ENCODE data around the gene DHRS3.

Gene DHRS3

DNA sequence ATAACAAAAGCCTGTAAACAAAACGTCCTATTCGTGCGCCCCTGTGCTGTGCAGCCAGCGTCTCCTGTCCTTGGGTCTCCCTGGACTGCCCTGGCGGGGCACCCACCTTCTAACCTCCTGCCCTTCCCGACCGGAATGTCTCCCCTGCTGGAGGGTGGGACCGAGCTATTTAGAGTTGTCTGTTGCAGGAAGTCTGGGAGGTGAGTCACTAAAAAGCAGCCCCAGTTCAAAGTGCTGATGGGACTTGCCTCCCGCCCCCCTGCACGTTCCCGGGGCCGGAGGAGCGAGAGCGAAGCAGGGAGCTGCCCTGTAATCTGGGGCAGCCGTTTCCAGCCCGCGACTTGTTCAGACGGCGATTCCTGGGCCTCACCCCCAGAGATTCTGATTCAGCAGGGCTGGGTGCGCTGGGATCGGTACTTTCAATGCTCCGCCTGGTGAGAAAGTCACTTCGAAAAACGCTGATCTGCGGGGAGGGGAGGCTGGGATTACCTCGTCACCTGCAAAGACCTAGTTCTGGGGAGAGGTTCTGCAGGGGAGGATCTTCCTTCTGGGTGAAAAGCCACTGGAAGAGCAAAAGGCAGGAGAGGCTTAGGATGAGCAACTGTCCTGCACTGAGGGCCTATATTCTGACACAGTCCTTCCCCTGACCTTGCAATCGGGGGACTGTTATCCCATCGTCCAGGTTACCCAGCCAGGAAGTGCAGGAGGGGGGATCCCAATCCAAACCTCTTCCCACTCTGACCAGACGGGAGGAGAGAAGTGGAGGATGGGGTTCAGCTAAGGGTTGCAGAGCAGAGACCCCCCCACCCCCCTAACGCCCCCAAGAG is 1.2 kb upstream of the DHRS3 start:
- H3K4me2 ChIP-seq (ENCODE audit: low read length), result peak overlapping the region; percentile 94
- no peaks in the 10 kb centered on the region for H3K9me3 ChIP-seq (ENCODE audit: control insufficient read depth, low read length)
- H3K36me3 ChIP-seq (ENCODE audit: control insufficient read depth, insufficient read depth, low read length), result no peaks in the 10 kb centered on the region
- no peaks in the 10 kb centered on the region for H3K79me2 ChIP-seq
- peak overlapping the region; percentile 88 for H3K4me3 ChIP-seq (ENCODE audit: low read depth, low read length)
- H3K27me3 ChIP-seq (ENCODE audit: control insufficient read depth, insufficient read depth, low read length), result no peaks in the 10 kb centered on the region
- H2AFZ ChIP-seq, result no peak overlapping the region
- H3K9ac ChIP-seq, result no peak overlapping the region
- H3K27ac ChIP-seq, result peak overlapping the region; percentile 93
- TF ChIP-seq, protein P1, sequence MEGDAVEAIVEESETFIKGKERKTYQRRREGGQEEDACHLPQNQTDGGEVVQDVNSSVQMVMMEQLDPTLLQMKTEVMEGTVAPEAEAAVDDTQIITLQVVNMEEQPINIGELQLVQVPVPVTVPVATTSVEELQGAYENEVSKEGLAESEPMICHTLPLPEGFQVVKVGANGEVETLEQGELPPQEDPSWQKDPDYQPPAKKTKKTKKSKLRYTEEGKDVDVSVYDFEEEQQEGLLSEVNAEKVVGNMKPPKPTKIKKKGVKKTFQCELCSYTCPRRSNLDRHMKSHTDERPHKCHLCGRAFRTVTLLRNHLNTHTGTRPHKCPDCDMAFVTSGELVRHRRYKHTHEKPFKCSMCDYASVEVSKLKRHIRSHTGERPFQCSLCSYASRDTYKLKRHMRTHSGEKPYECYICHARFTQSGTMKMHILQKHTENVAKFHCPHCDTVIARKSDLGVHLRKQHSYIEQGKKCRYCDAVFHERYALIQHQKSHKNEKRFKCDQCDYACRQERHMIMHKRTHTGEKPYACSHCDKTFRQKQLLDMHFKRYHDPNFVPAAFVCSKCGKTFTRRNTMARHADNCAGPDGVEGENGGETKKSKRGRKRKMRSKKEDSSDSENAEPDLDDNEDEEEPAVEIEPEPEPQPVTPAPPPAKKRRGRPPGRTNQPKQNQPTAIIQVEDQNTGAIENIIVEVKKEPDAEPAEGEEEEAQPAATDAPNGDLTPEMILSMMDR (IDR thresholded peaks at IDR 0.05), result no peak
- no peaks in the 10 kb centered on the region for H3K4me1 ChIP-seq

GRCh38 chr1:12618661-12618964 is 603 bp upstream of the DHRS3 start:
- no peaks in the 10 kb centered on the region for H3K27me3 ChIP-seq (ENCODE audit: control insufficient read depth, insufficient read depth, low read length)
- H3K27ac ChIP-seq, result peak overlapping the region; percentile 93
- no peaks in the 10 kb centered on the region for H3K9me3 ChIP-seq (ENCODE audit: control insufficient read depth, low read length)
- H3K4me2 ChIP-seq (ENCODE audit: low read length), result peak overlapping the region; percentile 94
- no peak overlapping the region for H3K9ac ChIP-seq
- peak overlapping the region; percentile 88 for H3K4me3 ChIP-seq (ENCODE audit: low read depth, low read length)
- H3K4me1 ChIP-seq, result no peaks in the 10 kb centered on the region
- H3K79me2 ChIP-seq, result no peaks in the 10 kb centered on the region
- H2AFZ ChIP-seq, result peak overlapping the region; percentile 81
- TF ChIP-seq, protein P1 (IDR thresholded peaks at IDR 0.05), result no peak
- H3K36me3 ChIP-seq (ENCODE audit: control insufficient read depth, insufficient read depth, low read length), result no peaks in the 10 kb centered on the region

GRCh38 chr1:12617511-12617900 is 504 bp downstream of the DHRS3 start:
- Histone ChIP-seq H3K4me3 (ENCODE audit: low read depth, low read length) (peak overlapping the region; percentile 88), H2AFZ (peak overlapping the region; percentile 80), H3K27ac (peak overlapping the region; percentile 93), H3K79me2 (no peaks in the 10 kb centered on the region), H3K27me3 (ENCODE audit: control insufficient read depth, insufficient read depth, low read length) (no peaks in the 10 kb centered on the region), H3K36me3 (ENCODE audit: control insufficient read depth, insufficient read depth, low read length) (no peaks in the 10 kb centered on the region), H3K4me2 (ENCODE audit: low read length) (peak overlapping the region; percentile 94), H3K9me3 (ENCODE audit: control insufficient read depth, low read length) (no peaks in the 10 kb centered on the region), H3K9ac (peak overlapping the region; percentile 46), H3K4me1 (no peaks in the 10 kb centered on the region)
- TF ChIP-seq, protein P1 (IDR thresholded peaks at IDR 0.05), result no peak

- peak overlapping the region; percentile 88 for H3K4me3 ChIP-seq (ENCODE audit: low read depth, low read length)
- H3K9ac ChIP-seq, result peak overlapping the region; percentile 46
- no peaks in the 10 kb centered on the region for H3K9me3 ChIP-seq (ENCODE audit: control insufficient read depth, low read length)
- H3K79me2 ChIP-seq, result no peaks in the 10 kb centered on the region
- no peaks in the 10 kb centered on the region for H3K4me1 ChIP-seq
- H3K36me3 ChIP-seq (ENCODE audit: control insufficient read depth, insufficient read depth, low read length), result no peaks in the 10 kb centered on the region
- TF ChIP-seq, protein P1 (IDR thresholded peaks at IDR 0.05), result no peak
- H3K27ac ChIP-seq, result peak overlapping the region; percentile 93
- H2AFZ ChIP-seq, result peak overlapping the region; percentile 80
- peak overlapping the region; percentile 94 for H3K4me2 ChIP-seq (ENCODE audit: low read length)
- H3K27me3 ChIP-seq (ENCODE audit: control insufficient read depth, insufficient read depth, low read length), result no peaks in the 10 kb centered on the region
Measured at GRCh38 chr1:12616709-12617373, 1.2 kb downstream of the DHRS3 start.
